Measurements from ENCODE around the gene TAF10. TPM values are rescaled to one million over a fixed set of nuclear protein-coding genes. Genes with fewer than 3 reads are reported as not detected.

TAF10 gene
- total RNA-seq, 1 donor, result 37.7 TPM

DNA sequence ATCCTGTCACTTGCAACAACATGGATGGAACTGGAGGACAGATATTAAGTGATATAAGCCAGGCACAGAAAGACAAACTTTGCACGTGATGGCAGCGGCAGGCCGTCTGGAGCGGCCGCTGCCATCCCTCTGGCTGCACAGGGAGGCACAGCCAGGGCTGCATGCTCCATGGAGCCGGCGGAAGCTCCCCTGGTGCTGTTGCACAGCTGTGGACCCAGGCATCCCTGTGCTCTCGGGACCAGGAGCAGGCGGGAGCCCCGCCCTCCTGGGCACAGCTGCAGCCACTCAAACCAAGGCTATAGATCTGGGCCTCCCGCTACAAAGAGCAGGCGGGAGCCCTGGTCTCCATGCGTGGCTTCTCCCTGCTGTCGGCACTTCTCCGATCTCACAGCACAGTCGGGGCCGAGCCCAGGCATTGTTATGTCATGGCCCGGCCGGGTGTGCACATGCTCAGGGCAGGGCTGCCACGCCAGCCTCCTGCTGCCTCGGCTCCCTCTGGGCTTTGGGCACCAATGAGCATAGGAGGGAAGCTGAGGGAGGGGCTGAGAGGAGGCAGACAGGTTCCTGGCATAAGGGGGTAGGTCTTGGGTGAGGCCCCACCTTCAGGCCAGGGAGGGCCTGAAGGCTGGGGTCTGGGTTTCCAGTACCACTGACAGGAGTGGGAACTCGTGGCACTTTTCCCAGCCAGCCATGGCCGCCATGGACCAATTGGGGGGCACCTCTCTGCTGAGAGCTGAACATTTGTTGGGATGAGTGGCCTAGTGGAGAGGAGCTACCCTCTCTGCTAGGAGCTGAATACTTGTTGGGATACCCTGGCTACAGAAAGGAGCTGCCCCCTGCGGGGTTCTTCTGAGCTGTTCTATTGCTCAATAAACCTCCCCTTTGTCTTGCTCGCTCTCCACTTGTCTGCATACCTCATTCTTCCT lies 25.3 kb downstream of the TAF10 start:
- DNase-seq (ENCODE audit: low read depth in 2 of 3, low spot score in 2 of 3), result no peak

DNA sequence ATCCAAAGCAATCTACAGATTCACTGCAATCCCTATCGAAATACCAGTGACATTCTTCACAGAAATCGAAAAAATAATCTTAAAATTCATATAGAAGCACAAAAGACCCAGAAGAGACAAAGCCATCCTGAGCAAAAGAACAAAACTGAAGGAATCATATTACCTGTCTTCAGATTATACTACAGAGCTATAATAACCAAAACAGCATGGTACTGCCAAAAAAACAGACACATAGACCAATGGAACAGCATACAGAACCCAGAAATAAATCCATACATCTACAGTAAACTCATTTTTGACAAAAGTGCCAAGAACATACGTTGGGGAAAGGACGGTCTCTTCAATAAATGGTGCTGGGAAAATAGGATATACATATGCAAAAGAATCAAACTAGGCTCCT lies 27.5 kb downstream of the TAF10 start:
- DNase-seq (ENCODE audit: low read depth in 2 of 3, low spot score in 2 of 3), result no peak

- no peak for DNase-seq (ENCODE audit: low read depth in 2 of 3, low spot score in 2 of 3)
Measured at GRCh38 chr11:6583584-6583983, 28.4 kb downstream of the TAF10 start.

- DNase-seq (ENCODE audit: low read depth in 2 of 3, low spot score in 2 of 3), result no peak
Measured at GRCh38 chr11:6579681-6580080, 32.3 kb downstream of the TAF10 start.

DNA sequence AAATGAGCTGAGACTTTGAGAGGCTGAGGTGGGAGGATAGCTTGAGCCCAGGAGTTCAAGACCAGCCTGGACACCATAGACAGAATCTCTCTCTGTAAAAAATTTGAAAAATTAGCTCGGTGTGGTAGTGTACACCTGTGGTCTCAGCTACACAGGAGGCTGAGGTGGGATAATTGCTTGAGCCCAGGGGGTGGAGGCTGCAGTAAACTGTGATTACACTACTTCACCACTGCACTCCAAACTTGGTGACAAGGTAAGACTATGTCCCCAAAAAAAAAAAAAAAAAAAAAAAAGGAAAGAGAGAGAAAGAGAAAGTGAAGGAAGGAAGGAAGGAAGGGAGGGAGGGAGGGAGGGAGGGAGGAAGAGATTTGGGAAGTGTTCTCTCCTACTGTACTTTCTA lies 33.9 kb downstream of the TAF10 start:
- no peak for DNase-seq (ENCODE audit: low read depth in 2 of 3, low spot score in 2 of 3)

DNA sequence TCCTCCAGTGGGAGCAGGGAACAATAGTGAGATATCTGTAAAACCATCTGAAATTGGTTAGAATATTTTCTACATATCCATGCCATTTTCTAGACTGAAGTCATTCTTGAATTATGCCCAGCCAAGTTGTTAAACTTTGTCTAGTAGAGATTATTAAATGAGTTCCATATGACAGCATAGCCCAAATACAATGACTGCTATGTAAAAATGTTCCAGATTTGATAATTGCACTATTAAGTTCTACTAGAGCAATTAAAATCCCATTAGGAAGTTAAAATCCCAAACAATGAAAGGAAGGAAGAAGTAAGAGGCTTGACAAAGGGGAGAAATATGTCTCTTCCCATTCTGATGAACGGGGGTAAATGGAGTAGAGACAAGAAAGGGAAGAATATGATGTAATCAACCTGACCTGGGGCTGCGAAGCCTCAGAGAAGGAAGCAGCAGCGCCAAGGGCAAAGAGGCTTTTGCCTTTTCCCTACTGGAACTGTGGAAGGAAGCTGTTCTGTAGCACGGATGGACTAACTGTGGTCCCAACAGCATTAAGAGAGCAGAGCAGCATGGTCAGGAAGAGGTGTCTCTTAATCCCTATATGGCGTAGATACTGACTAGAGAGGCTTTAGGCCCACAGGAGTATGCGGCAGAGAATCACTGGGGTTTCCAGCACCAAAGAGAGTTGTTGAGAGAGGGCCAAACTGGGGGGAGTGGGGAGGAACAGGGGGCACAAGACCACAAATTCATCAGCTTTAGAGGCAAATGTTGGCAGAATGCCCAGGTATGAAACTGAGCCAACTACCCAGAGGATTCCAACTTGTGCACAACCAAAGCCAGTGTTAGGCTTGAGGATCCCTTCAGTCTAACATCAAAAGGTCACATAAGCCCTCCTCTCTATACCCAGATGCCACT lies 35.3 kb downstream of the TAF10 start:
- peak in 2 of 3 donors; percentile 20 to 49 for DNase-seq (ENCODE audit: low read depth in 2 of 3, low spot score in 2 of 3)

DNA sequence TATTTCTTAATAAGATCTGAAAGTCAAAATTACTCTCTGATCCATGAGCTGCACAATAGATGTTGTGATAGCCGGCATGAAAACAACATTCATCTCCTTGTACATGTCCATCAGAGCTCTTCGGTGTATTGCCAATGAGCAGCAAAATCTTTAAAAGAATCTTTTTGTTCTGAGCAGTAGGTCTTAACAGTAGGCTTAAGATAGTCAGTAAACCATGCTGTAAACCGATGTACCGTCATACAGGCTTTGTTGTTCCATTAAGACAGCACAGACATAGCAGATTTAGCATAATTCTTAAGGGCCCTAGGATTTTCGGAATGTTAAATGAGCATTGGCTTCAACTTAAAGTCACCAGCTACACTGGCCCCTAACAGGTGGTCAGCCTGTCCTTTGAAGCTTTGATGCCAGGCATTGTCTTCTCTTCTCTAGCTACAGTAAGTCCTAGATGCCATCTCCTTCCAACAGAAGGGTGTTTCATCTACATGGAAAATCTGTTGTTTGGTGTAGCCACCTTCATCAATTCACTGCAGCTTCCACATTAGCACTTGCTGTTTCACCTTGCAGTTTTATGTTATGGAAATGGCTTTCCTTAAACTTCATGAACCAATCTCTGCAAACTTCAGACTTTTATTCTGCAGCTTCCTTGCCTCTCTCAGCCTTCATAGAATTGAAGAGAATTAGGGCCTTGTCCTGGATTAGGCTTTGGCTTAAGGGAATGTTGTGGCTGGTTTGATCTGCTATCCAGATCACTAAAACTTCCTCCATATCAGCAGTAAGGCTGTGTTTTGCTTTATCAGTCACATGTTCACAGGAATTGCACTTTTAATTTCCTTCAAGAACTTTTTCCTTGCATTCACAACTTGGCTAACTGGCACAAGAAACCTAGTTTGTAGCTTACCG lies 37.0 kb downstream of the TAF10 start:
- DNase-seq (ENCODE audit: low read depth in 2 of 3, low spot score in 2 of 3), result no peak

DNA sequence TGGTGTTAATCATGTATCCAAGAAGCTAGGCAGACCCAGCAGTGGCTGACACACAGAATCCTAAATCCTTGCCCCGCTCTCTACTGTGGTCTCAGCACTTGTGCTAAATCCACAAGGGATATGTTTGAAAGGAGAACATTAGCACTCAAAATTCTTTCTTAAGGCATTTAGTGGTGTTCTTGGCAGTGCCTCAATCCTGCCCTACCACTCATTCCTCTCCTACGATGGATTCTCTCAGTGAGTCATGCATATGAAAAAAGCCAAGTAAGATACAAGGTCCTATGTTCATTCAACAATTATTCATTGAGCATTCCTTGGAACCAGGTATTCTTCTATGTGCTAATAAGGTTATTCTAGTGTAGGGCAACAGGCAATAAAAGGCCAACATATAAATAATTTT lies 39.8 kb downstream of the TAF10 start:
- DNase-seq (ENCODE audit: low read depth in 2 of 3, low spot score in 2 of 3), result no peak

DNA sequence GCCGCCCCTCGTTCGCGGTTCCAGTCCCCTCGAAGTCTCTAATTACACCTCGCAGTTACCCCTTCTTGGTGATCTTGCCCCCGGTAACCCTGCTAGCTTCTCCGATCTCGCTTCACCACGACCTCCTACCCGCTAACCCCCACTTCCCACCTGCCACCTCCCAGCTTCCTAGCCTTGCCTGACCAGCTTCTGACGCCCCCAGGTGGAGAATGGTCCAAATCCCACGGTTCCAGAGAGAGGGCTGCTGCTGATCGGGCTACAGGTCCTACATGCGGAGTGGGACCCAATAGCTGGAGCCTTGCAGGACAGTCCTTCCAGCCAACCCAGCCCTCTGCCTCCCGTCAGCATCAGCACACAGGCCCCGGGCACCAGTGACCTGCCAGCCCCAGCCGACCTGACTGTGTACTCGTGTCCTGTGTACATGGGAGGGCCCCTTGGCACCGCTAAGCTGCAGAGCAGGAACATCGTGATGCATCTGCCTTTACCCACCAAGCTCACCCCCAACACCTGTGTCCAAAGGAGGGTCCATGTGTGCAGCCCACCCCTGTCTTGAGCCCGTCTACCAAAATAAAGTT lies 40.5 kb downstream of the TAF10 start:
- DNase-seq (ENCODE audit: low read depth in 2 of 3, low spot score in 2 of 3), result no peak

GRCh38 chr11:6570691-6571427 lies 41.2 kb downstream of the TAF10 start:
- DNase-seq (ENCODE audit: low read depth in 2 of 3, low spot score in 2 of 3), result no peak

DNA sequence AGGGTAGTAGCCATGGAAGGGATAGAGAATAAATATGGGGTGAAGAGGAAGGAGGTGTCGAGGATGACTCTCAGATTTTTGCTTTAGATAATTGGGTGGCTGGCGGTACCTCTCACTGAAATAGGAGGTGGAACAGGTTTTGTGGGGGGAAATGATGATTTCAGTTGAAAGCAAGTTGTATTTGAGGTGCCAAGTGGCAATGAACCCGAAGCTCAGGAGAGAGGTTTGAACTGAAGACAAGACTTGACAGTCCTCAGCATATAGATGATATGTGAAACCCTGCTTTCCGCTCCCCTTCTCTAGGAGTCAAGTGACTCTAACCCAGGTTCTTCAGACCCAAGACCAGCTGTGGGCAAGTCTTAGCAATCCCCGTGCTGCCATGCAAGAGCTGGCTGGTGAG lies 42.3 kb downstream of the TAF10 start:
- no peak for DNase-seq (ENCODE audit: low read depth in 2 of 3, low spot score in 2 of 3)

DNA sequence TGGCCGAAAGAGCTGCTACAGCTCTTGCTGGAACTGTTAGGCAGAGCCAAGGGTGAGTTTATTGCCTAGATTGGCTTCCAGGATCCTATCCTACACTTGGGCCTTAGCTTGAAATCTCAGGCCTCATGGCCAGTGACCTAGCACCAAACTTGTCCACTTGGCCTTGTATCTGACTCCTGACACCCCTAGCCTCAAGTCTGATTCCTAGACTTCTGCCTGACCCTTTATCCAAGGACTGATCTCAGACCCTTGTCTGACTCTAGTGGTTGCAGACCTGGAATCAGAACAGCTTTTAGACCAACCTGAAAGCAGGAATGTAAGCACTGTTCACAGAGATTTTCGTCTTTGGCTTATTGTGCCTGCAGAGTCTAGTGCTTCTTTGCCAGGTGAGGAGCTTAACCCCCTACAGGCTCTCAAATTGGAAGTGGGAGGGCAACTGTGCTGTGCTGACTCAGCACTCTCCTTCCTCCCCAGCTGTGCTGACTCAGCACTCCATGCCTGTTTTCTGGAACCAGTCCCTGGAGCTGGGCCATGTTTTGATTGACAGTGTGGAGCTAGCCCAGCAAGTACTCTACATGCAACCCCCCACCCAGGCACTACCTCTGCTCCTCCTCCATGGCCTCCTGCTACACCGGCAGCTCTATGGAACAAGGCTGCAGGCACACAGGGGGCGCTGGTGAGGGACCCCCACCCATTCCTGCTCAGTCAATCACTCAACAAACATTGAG lies 43.7 kb downstream of the TAF10 start:
- peak in 2 of 3 donors; percentile 50 to 71 for DNase-seq (ENCODE audit: low read depth in 2 of 3, low spot score in 2 of 3)

- DNase-seq (ENCODE audit: low read depth in 2 of 3, low spot score in 2 of 3), result no peak
Measured at GRCh38 chr11:6567371-6567745, 44.7 kb downstream of the TAF10 start.

- no peak for DNase-seq (ENCODE audit: low read depth in 2 of 3, low spot score in 2 of 3)
Measured at GRCh38 chr11:6566704-6567370, 45.2 kb downstream of the TAF10 start.

- no peak for DNase-seq (ENCODE audit: low read depth in 2 of 3, low spot score in 2 of 3)
Measured at GRCh38 chr11:6565988-6566703, 45.9 kb downstream of the TAF10 start.

DNA sequence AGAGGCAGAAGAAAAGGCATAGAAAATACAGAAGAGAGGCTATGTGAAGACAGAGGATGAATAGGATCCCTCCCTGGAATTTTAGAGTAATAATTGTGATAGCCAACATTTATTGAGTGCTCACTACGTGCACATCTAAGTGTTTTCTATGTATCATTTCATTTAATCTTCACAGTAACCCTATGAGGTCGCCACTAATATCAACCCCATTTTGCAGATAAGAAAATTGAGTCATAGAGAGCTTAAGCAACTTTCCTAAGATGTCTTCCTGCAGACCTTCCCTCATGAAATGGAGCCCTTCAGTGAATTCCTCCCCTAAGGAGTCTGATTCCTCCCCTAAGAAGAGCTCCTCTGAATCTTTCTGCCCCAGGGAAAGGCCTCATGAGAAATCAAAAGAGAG lies 46.7 kb downstream of the TAF10 start:
- DNase-seq (ENCODE audit: low read depth in 2 of 3, low spot score in 2 of 3), result no peak

DNA sequence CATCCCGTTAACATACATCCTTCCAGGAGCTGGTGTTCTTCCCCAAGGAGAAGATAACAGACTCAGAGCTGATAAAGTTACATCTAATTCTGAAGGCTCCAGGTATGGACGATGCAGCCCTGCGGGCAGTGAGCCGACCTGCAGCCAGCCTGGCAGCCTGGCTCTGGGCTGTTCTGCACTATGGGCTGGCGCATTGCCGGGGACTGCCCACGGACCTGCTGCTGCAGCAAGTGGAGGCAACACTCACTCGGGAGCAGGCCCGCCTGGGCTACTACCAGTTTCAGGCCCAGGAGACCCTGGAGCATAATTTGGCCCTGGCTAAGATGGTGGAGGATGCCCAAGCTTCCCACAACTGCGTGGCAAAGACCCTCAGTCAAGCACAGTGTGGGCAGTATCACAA lies 48.3 kb downstream of the TAF10 start:
- no peak for DNase-seq (ENCODE audit: low read depth in 2 of 3, low spot score in 2 of 3)

GRCh38 chr11:6563121-6563619 lies 48.8 kb downstream of the TAF10 start:
- DNase-seq (ENCODE audit: low read depth in 2 of 3, low spot score in 2 of 3), result no peak

All from hematopoietic multipotent progenitor cell (in vitro differentiated cells).